ENCODE data around the gene AK3.
A peak's percentile ranks its signal among the peaks of the same experiment; 100 is the strongest.

AK3 gene

DNA sequence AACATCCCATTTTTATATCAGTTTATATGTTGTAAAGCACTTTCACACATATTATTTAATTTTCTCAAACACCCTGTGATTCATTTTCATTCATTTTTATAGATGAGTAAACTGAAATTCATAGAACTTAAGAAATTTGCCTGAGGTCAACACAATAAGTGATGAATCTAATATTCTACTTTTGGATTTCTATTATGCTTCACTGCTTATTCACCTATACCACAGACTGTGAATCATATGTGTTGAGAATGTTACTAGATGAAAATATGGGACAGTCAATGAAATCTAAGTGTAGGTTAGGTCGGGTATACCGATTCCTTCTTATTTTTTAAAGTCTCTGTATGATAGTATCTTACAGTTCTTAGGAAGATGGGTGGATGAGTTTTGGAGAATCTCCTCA lies 36.9 kb downstream of the AK3 start:
- Histone ChIP-seq H3K27me3 (ENCODE audit: insufficient read depth, poor library complexity, severe bottlenecking) (no peaks in the 10 kb centered on the region), H3K9me3 (ENCODE audit: severe bottlenecking) (no peaks in the 10 kb centered on the region), H3K4me1 (ENCODE audit: insufficient read depth, poor library complexity, severe bottlenecking) (no peaks in the 10 kb centered on the region), H3K4me3 (ENCODE audit: severe bottlenecking) (no peak overlapping the region), H3K36me3 (ENCODE audit: low read depth) (peaks cover 90% of the 10 kb centered on the region), H3K27ac (ENCODE audit: poor library complexity, severe bottlenecking) (no peak overlapping the region)
- no peak for DNase-seq (ENCODE audit: low spot score)
- ATAC-seq (ENCODE audit: low read depth): peak; percentile 70; the same call in 2 of the 3 replicates
- TF ChIP-seq, protein P1, sequence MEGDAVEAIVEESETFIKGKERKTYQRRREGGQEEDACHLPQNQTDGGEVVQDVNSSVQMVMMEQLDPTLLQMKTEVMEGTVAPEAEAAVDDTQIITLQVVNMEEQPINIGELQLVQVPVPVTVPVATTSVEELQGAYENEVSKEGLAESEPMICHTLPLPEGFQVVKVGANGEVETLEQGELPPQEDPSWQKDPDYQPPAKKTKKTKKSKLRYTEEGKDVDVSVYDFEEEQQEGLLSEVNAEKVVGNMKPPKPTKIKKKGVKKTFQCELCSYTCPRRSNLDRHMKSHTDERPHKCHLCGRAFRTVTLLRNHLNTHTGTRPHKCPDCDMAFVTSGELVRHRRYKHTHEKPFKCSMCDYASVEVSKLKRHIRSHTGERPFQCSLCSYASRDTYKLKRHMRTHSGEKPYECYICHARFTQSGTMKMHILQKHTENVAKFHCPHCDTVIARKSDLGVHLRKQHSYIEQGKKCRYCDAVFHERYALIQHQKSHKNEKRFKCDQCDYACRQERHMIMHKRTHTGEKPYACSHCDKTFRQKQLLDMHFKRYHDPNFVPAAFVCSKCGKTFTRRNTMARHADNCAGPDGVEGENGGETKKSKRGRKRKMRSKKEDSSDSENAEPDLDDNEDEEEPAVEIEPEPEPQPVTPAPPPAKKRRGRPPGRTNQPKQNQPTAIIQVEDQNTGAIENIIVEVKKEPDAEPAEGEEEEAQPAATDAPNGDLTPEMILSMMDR (IDR thresholded peaks at IDR 0.05; ENCODE audit: poor library complexity, severe bottlenecking): no peak

DNA sequence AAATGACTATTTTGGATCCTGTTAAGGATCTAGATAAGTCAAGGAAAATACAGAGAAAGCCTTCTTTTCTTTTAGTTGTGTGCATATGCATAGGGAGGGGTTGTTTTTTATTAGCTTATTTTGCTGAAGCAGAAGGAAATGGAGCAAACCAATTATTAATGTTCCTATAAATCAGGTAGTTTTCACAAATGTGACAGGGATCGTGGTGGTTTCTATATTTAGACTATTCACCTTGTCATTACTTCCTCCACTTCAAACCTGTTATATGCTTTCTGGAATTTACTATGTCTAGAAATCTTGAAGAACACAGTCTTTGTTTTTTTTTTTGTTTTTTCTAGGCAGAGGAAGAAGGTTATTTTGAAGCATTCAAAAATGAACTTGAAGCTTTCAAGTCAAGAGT lies 39.5 kb downstream of the AK3 start:
- DNase-seq (ENCODE audit: low spot score): no peak
- no peak for ATAC-seq (ENCODE audit: low read depth)
- H3K36me3 ChIP-seq (ENCODE audit: low read depth): peaks cover 97% of the 10 kb centered on the region
- no peak overlapping the region for H3K27ac ChIP-seq (ENCODE audit: poor library complexity, severe bottlenecking)
- H3K4me3 ChIP-seq (ENCODE audit: severe bottlenecking): no peak overlapping the region
- H3K4me1 ChIP-seq (ENCODE audit: insufficient read depth, poor library complexity, severe bottlenecking): no peaks in the 10 kb centered on the region
- no peaks in the 10 kb centered on the region for H3K27me3 ChIP-seq (ENCODE audit: insufficient read depth, poor library complexity, severe bottlenecking)
- H3K9me3 ChIP-seq (ENCODE audit: severe bottlenecking): no peaks in the 10 kb centered on the region
- TF ChIP-seq, protein P1 (IDR thresholded peaks at IDR 0.05; ENCODE audit: poor library complexity, severe bottlenecking): no peak

DNA sequence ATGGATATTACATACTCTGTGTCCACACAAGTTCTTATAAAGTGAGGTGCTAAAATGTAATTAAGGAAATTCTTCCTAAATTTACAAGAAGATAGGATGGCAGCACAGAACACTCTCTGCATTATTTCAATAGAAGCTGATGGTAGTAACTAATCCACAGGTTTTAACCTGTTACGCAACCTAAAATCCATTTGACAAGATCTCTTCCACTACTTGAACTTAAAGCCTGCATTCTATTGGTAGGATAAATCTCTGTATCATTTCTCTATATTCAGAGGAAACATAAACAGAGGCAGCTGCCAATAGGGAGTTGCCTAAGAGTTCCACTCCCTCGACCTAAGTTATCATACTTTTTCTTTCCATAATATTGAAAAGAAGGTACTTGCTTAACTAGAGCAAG lies 40.1 kb downstream of the AK3 start:
- ATAC-seq (ENCODE audit: low read depth): no peak
- no peaks in the 10 kb centered on the region for H3K27me3 ChIP-seq (ENCODE audit: insufficient read depth, poor library complexity, severe bottlenecking)
- H3K9me3 ChIP-seq (ENCODE audit: severe bottlenecking): no peaks in the 10 kb centered on the region
- no peak overlapping the region for H3K27ac ChIP-seq (ENCODE audit: poor library complexity, severe bottlenecking)
- H3K36me3 ChIP-seq (ENCODE audit: low read depth): peaks cover 92% of the 10 kb centered on the region
- TF ChIP-seq, protein P1 (IDR thresholded peaks at IDR 0.05; ENCODE audit: poor library complexity, severe bottlenecking): no peak
- no peak for DNase-seq (ENCODE audit: low spot score)
- H3K4me1 ChIP-seq (ENCODE audit: insufficient read depth, poor library complexity, severe bottlenecking): no peaks in the 10 kb centered on the region
- H3K4me3 ChIP-seq (ENCODE audit: severe bottlenecking): no peak overlapping the region

DNA sequence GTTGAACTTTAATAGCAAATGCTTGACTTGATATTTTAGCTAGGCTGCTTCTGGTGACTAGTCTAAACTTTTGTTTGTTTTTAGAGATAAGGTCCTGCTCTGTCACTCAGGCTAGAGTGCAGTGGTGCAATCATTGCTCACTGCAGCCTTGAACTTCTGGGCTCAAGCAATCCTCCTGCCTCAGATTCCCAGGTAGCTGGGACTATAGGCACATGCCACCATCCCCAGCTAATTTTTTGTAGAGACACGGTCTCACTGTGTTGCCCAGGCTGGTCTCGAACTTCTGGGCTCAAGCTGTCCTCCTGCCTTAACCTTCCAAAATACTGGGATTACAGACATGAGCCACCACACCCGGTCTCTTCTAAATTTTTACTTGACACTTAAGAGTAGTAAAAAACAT lies 40.9 kb downstream of the AK3 start:
- Histone ChIP-seq H3K9me3 (ENCODE audit: severe bottlenecking) (no peaks in the 10 kb centered on the region), H3K27me3 (ENCODE audit: insufficient read depth, poor library complexity, severe bottlenecking) (no peaks in the 10 kb centered on the region), H3K36me3 (ENCODE audit: low read depth) (peaks cover 84% of the 10 kb centered on the region), H3K4me3 (ENCODE audit: severe bottlenecking) (no peak overlapping the region), H3K4me1 (ENCODE audit: insufficient read depth, poor library complexity, severe bottlenecking) (no peaks in the 10 kb centered on the region), H3K27ac (ENCODE audit: poor library complexity, severe bottlenecking) (no peak overlapping the region)
- TF ChIP-seq, protein P1 (IDR thresholded peaks at IDR 0.05; ENCODE audit: poor library complexity, severe bottlenecking): no peak
- DNase-seq (ENCODE audit: low spot score) (no peak), ATAC-seq (ENCODE audit: low read depth) (no peak)

DNA sequence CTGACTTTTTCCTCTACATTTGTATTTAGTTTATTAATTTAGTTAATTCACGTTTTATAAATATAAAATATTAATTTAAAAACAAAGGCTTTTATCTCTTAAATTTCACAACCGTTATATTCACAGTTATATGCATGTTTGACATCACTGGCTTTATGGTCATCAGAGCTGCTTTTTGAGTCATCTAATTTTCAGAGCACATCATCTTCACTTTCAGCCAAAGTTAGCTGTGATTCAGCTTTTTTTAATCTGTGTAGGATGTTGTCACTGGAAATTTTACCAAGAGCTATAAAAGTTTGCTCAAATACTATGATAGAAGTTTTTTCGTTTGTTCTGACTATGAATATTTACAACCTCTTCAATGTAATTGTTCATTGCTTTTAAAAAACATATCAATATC lies 49.2 kb downstream of the AK3 start:
- Histone ChIP-seq H3K4me3 (ENCODE audit: severe bottlenecking) (no peak overlapping the region), H3K9me3 (ENCODE audit: severe bottlenecking) (no peaks in the 10 kb centered on the region), H3K27ac (ENCODE audit: poor library complexity, severe bottlenecking) (no peak overlapping the region), H3K36me3 (ENCODE audit: low read depth) (peaks cover 51% of the 10 kb centered on the region), H3K27me3 (ENCODE audit: insufficient read depth, poor library complexity, severe bottlenecking) (no peaks in the 10 kb centered on the region), H3K4me1 (ENCODE audit: insufficient read depth, poor library complexity, severe bottlenecking) (no peaks in the 10 kb centered on the region)
- ATAC-seq (ENCODE audit: low read depth): no peak
- TF ChIP-seq, protein P1 (IDR thresholded peaks at IDR 0.05; ENCODE audit: poor library complexity, severe bottlenecking): no peak
- DNase-seq (ENCODE audit: low spot score): no peak

Measured in RWPE2 (cell line).